NCI-H1436 (cell line): ENCODE measurements around the gene SLC16A3.
"Not testable (repeated sequence)": the region's sequence is repeated elsewhere in the genome, so short reads cannot be mapped to it uniquely, and the experiment has no call there.

Experiments used
- DNase-seq: peaks from one replicate; lab custom pipeline; 2025; lab: John Stamatoyannopoulos, UW

SLC16A3 gene

DNA sequence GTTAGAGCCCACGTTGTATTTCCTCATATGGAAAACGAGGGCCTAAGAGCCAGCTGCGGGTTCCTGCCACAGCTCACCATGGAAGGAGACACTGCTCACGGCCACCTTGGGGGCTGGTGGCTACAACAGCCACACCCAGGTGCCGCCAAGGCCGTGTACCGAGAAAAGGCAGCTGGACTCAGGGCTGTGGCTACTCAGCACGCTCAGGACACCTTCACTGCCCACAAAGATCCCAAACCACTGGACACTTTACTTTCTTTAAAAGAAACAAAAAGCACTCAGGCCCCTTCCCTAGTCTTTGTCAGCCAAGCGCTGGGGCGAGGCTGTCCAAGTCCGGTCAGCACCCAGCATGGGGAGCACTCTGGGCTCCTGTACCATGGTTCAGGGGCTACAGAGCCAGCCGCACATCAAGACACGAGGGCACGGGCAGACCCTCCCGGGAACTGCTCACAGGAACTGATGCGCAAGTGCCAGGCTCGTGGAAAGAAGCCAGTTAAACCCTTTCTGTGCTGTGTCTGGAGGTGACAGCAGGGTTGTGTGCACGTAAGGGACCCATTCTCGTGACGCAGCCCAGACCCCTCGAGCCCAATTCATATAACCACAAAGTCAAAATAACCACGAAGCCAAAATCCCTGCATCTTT lies 18.5 kb downstream of the SLC16A3 start:
- DNase-seq, result no peak

DNA sequence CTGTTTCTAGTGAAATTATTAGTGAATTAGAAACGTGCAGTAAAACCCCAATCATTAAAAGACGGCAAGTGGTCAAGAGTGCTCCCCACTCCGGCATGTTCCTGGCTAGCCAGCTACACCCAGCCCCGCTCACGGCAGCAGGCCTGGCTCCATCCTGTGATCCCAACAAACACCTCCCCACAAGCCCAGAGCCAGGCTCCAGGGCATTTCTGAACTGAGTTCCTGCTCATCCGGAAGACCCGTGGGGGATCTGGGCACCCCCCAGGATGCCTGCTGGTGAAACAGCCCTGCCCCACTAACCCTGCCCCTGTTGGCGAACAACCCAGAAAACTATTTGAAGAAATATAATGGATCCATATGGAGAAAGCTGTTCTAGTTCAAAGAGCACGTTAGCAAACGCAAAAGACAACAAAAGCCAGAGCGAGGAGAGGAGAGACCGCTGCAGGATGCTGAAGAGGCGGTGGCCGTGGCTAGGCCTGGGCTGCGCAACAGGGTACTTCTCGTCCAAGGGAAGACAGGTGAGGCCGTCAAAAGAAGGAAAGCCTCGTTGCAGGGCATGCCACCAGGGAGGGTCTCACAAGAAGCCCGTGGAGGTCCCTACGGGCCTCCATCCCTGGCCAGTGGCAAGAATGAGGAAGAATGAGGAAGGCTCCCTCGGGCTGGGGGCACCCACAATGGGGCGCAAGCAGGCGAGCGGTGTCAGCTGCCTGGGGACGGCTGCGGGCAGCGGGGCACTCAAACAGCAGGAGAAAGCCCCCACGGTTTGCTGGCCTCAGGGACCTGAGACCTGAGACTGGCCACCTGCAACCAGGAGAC lies 19.2 kb downstream of the SLC16A3 start:
- no peak for DNase-seq

DNA sequence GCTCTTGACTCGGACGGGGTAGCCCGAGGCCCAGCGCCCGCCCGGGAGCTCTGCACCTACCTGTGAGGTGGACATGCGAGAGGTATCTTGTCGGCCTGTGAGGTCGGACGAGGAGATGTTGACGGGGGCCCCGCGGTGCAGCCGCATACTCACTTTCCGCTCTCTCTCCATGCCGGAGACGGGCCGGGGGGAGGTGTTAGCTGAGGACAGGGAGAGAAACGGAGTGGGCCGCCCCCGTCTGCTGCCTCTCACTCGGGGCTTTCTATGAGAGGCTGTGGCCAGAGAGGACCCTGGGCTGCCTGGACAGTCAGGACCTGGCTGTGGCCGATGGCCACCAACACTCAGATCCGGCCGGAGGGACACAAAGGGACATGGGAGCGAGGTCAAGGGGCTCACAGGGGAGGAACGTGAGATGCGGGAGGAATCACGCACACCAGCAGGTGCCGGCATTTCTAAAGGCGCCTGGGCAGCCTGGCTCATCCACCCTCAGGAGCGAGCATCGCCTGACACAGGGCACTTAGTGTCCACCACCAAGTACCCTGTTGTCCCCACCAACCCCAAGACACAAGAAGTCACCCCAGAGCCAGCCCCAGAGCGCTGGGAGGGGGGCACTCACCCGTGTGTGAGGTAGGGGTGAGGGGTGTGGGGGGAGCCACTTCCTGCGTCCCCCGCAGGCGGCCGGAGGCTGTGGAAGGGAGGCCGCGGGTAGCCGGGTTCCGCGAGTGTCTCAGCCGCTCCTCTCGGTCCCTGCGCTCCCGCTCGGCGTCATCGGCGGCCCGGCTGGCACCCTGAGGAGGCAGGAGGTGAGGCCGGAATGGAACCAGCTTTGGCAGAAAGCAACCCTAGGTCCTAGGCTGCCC lies 20.2 kb downstream of the SLC16A3 start:
- DNase-seq, result no peak

DNA sequence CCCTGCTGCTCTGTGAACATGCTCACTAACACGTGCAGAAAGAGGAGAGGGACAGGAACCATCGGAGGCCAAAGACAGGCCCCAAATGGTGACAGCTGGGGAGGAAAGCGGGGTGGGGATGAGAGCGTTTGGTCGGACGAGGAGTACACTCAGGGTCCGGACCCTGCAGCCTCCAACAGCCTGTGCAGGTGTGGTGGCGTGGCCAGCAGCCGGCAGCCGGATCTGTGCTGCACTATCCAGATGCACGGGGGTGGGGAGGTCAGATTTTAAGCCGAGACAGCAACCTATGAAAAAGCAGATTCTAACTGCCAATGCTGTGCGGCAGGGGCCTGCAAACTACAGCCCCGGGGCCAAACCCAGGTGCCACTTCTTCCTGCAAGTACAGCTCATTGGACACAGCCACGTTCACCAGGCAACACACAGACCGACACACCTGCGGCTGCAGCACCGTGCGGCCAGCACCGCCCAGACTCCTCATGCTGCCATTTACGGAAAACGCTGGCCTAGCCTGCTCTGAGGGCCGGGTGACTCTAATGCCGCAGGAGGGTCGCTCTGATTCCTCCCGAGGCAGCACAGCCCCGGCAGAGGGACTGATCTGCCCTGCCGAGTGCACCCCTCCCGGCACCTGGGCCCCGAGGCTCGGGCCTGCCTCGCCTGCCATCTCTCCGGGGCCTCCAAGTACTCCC lies 21.2 kb downstream of the SLC16A3 start:
- DNase-seq, result no peak

DNA sequence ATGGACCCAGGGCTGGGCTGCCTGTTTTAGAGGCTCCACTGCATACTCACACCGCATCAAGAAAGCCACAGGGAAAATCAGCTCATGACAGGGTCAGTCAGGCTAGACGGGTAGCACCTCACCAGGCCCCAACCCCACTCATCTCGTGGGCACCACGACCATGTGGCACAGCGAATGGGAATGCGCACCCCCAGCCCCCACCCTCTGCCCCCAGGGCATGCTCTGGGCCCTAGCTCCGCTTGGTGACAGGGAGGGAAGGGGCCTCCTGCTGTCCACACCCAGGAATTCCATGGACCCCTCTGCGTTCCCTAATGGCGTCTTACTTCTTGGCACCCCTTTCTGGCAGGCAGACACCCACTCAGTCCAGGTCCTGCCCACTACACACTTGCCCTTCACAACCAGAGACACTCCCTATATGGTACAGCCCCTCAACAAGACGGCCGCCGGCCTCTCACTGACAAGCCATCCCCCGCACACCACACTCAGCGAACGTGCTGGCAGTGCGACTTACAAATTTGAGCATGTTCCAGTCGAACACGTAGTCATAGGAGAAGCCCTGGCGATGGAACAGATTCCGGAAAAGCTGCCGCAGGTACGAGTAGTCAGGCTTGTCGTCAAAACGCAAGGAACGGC lies 22.1 kb downstream of the SLC16A3 start:
- no peak for DNase-seq

DNA sequence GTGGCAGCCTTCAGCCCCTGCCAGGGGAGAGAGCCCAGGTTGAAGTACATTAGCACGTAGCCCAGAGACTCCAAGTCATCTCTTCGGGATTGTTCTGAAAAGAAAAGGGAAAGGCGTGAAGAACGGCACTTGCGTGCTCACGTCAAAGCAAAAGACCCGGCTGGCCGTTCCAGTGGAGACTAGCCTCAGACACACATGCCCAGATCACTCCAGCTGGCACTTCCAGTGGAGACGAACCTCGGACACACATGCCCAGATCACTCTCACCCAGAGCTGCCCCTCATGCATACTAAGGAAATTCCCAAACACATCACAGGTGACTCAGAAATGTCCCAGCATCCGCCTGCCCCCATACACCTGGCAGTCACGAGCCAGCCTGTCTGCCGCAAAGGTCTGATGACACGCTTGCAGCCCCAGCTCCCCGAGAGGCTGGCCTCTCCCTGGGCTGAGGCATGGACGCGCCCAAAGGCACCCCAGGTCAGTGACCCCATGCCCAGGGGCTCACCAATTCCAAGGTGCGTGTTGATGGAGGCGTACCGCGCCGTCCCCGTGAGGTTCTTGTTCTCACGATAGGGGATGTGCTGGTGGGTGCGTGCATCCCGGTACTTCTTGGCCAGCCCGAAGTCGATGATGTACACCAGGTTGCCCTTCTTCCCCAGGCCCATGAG lies 23.8 kb downstream of the SLC16A3 start:
- no peak for DNase-seq

DNA sequence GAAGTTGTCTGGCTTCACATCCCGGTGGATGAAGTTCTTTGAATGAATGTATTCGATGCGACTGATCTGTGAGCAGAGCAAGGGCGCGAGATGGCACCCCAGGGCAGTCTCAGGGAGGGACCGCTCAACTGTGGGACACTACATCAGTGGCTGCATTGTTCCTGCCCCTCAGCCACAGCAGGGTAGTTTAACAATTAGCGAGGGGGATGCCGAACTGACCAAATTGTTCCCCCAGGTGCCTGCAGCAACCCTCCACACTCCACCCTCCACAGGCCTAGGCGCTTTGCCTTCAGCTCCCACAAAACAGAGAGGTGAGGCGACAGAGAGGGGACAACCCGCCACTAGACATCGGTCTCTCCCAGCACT lies 24.3 kb downstream of the SLC16A3 start:
- DNase-seq, result no peak

DNA sequence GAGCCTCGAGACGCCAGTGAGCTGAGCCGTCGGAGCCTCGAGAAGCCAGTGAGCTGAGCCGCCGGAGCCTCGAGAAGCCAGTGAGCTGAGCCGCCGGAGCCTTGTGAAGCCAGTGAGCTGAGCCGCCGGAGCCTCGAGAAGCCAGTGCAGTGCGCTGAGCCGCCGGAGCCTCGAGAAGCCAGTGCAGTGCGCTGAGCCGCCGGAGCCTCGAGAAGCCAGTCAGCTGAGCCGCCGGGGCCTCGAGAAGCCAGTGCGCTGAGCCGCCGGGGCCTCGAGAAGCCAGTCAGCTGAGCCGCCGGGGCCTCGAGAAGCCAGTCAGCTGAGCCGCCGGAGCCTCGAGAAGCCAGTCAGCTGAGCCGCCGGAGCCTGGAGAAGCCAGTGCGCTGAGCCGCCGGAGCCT lies 25.3 kb downstream of the SLC16A3 start:
- not testable (repeated sequence) for DNase-seq

DNA sequence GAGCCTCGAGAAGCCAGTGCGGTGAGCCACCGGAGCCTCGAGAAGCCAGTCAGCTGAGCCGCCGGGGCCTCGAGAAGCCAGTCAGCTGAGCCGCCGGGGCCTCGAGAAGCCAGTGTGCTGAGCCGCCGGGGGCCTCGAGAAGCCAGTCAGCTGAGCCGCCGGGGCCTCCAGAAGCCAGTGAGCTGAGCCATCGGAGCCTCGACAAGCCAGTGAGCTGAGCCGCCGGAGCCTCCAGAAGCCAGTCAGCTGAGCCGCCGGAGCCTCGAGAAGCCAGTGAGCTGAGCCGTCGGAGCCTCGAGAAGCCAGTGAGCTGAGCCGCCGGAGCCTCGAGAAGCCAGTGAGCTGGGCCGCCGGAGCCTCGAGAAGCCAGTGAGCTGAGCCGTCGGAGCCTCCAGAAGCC lies 25.9 kb downstream of the SLC16A3 start:
- DNase-seq, result not testable (repeated sequence)

DNA sequence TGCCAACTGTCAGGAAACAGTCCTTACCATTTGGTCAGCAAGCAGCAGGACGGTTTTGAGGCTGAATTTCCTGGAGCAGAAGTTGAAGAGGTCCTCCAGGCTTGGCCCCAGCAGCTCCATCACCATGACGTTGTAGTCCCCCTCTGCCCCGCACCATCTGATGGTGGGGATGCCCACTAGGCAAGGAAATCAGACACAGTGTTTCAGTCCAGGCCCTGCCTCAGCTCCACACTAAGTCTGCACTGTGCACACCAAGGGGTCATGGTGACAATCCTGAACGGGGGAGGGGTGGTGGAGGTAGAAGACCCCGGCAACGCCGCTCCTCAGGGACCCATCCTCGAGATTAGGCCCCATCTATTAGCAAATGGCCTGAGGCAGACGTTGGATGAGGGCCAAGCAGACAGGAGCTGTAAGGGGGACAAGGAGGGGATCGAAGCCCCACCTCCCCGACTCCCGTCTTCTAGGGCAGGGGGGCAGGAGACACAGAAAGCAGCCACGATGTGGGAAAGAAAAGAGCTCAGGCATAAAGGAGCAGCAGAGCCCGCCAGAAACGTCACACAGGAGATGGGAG lies 26.6 kb downstream of the SLC16A3 start:
- DNase-seq, result no peak

DNA sequence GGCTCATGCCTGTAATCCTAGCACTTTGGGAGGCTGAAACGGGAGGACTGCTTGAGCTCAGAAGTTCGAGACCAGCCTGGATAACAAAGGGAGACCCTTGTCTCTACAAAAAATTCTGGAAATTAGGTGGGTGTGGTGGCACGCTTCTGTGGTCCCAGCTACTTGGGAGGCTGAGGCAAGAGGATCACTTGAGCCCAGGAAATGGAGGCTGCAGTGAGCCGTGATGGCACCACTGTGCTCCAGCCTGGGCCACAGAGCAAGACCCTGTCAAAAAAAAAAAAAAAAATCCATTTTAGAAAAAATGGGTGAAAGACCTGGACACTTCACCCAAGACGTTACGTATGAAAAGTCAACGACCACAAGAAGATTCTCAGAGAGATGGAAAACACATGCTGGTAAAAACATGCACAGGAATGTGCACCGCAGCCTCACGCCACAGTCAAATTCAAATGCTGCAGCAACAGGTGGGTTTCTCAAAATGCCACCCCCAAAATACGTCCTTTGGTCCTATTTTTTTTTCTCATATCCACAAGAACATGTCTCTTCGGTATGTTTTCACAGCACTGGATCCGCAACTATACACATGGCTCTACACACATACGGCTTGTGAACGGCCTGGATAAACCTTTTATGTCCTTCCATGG lies 27.5 kb downstream of the SLC16A3 start:
- DNase-seq, result no peak

DNA sequence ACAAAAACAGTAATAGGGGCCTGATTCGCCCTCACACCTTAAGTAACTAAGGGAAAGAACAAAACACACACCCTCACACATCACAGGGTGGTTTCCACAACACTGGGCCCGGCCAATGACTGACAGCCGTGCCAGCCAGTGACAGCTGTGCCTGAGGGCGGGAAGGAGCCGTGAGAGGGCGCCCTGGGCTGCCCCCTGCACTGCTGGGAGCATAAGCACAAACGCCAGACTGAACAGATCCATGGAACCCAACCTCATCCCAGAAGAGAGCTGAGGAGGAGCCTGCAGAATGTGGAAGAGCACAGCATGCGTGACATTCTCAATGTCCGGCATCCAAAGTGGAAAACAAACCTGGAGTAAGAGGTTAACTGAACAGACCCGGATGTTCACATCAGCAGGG lies 28.6 kb downstream of the SLC16A3 start:
- no peak for DNase-seq

DNA sequence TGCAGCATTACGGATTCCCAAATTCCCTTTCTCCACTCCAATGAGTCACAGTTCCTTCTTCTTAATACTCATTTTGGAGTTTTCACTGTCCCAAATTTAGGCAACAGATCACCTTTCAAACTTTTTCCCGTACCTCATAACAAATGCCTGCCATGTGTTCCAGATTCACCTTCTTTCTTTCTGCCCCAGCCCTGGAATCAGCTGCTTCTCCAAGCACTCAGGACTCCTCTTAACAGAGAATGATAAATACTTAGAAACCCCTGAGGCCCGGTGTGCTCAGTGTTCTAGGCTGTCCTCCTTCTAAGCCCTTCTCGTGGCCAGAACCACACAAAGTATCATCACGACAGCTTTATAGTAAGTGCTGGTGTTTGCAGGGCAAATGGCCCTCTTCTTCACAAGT lies 29.7 kb downstream of the SLC16A3 start:
- no peak for DNase-seq

DNA sequence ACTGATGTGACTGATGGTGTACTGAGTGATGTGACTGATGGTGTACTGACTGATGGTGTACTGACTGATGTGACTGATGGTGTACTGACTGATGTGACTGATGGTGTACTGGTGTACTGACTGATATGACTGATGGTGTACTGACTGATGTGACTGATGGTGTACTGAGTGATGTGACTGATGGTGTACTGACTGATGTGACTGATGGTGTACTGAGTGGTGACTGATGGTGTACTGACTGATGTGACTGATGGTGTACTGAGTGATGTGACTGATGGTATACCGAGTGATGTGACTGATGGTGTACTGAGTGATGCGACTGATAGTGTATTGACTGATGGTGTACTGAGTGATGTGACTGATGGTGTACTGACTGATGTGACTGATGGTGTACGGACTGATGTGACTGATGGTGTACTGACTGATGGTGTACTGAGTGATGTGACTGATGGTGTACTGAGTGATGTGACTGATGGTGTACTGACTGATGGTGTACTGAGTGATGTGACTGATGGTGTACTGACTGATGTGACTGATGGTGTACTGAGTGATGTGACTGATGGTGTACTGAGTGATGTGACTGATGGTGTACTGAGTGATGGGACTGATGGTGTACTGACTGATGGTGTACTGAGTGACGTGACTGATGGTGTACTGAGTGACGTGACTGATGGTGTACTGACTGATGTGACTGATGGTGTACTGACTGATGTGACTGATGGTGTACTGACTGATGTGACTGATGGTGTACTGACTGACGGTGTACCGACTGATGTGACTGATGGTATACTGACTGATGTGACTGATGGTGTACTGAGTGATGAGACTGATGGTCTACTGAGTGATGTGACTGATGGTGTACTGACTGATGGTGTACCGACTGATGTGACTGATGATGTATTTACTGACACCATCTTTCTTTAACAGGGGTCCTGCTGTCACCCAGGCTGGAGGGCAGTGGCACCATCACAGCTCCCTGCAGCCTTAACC lies 31.4 kb downstream of the SLC16A3 start:
- DNase-seq, result not testable (repeated sequence)

DNA sequence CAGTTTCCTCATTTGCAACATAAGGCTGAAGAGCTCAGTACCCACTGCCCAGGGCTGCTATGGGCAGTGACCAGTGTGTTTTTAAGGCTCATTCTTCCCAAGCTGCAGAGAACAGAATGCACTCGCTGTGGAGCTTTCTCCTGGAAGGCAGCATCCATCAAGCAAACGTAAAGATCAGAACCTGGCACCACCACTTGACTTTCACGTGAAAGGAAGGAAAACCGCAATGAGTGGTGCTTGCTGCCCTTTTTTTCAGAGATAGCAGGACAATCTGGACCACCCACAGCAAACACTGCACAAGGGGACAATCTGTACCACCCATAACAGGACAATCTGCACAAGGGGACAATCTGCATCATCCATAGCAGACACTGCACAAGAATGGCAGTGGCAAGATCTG lies 33.5 kb downstream of the SLC16A3 start:
- DNase-seq, result no peak

DNA sequence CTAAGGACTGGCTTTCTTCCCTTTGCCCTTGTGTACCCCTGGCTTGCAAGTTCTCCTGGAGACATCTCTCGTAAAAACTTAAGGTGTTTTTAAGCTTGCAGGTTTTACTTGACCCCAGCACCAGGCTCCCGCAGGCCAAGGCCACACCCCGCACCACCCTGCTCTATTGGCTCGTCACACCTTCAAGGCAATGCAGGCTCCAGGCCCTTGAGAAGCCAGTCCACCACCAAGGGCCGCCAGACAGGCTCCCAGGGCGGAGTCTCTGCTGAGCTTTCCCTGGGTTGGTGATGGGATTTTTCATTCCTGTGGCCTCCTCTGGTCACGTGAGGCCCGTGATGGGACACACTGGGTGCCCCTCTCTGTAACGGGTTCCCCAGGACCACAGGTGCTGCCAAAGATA lies 34.8 kb downstream of the SLC16A3 start:
- DNase-seq, result no peak

DNA sequence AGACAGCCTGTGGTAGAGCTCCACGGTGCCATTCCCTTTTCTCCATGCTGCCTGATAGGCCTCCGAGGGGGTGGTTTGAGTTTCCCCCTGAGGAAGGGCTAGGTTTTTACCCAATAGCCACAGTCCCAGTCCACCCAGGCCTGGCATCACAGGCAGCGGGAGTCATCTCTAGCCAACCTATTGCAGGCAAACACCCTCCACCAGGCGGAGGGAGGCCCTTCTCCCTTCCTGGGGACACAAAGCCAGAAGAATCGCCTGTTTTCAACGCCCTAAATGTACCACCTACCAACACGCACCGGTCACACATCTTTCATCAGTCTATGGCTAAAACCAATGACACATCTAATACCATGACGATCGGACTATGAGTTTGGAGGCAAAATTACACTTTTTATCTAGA lies 37.3 kb downstream of the SLC16A3 start:
- no peak for DNase-seq

DNA sequence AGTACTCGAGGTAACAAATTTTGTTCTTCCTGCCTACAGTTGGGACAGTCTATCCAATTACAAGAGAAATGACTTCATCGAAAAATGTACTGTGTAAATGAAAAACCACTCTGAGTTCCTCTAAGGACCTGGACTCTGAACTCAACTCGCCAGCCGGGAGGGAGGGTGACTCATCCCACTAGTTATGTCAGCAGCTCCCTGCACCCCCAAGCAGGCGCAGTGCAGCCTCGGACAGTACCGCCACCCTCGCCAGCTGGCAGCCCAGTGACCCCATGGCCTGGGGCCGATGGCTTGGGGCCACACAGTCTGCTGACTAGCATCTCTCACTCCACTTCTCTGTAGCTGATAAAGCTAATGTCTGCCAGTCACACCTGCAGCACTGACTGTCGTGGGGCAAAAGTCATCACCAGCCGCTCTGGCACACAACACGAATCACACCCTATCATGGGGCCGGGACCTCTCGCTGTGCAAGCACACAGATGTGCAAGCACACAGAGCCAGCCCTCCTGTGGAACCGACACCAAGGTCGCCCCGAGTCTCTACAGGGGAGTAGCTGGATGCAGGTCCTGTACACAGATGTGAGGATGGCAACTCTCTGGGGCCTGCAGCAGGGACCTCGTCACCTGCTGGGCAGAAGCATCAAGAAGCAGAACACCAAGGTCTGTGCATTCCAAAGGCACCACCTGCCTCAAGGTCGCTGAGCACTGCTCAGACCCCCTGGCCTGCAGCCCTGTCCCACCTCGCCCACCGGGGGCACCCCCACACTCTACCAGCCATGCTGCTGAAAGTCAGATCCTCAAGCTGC lies 38.9 kb downstream of the SLC16A3 start:
- DNase-seq, result no peak
